Esophagus muscularis mucosa (tissue), 3 donors: ENCODE measurements around the gene GBGT1.

Experiments used
- CTCF ChIP-seq, 3 experiments: fragments of 200-600 bp in 2 of 3; fragments of 450-650 bp in 1 of 3; sonication (generic) in 2 of 3; IDR thresholded peaks; one replicate each; pipeline ENCODE4 v1.5.1; 2017 to 2019; ENCODE audit warnings: antibody characterized with exemption in 3 of 3, mild to moderate bottlenecking in 2 of 3, moderate library complexity in 1 of 3
- POLR2A ChIP-seq: fragments of 450-650 bp; IDR thresholded peaks from one replicate; pipeline ENCODE4 v1.6.1; 2017; ENCODE audit warnings: antibody characterized with exemption, moderate library complexity, mild to moderate bottlenecking, low read depth

DNA sequence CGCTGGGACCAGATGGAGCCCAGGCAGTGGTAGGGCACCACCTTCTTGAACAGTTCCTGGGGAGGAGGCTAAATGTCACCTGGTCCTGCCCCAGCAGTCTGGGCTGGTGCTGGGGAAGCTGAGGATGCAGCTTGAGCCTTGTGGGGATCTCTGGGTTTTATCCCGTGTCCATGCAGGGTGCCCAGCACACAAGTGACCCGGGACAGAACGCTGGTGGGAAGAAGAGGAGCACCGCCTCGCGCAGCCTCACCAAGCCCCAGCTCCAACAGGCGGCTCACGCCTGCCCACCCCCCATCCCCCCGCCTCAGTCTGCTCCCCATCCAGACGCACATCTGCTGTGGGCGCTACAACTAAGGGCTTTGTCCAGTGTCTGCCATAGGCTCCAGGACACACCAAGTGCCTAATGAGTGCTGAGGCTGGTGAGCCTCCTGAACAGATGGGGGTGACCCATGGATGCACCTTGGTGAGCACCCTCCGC lies 56.4 kb downstream of the GBGT1 start:
- TF ChIP-seq POLR2A (no peak), CTCF (IDR thresholded peaks at IDR 0.05) (no peak)
